Mesenteric fat pad (tissue), 1 donor: Measurements from ENCODE around the gene FEM1B. TPM values are rescaled to one million over a fixed set of nuclear protein-coding genes. Genes with fewer than 3 reads are reported as not detected.

ENCODE experiments used
- DNase-seq: peaks from one replicate; pipeline ENCODE4 v3.0.0-alpha.2; 2020; ENCODE audit warnings: low spot score
- total RNA-seq: library from RNA; stranded (reverse); fragmentation: NEBNext Ultra II Directional; extraction: Animal tissue kit (Norgen Biotek cat#: 25700); gene quantifications from one replicate; pipeline ENCODE4 v1.2.1, GENCODE V29; 2021
- donor health status: DM: yes; HTN: yes; CAD: no.

Gene FEM1B
- total RNA-seq, 1 donor from 2014 or later: 48.7 TPM

- no peak for DNase-seq
These were observed 27.9 kb downstream of the FEM1B start for GRCh38 chr15:68305420-68305871.

DNA sequence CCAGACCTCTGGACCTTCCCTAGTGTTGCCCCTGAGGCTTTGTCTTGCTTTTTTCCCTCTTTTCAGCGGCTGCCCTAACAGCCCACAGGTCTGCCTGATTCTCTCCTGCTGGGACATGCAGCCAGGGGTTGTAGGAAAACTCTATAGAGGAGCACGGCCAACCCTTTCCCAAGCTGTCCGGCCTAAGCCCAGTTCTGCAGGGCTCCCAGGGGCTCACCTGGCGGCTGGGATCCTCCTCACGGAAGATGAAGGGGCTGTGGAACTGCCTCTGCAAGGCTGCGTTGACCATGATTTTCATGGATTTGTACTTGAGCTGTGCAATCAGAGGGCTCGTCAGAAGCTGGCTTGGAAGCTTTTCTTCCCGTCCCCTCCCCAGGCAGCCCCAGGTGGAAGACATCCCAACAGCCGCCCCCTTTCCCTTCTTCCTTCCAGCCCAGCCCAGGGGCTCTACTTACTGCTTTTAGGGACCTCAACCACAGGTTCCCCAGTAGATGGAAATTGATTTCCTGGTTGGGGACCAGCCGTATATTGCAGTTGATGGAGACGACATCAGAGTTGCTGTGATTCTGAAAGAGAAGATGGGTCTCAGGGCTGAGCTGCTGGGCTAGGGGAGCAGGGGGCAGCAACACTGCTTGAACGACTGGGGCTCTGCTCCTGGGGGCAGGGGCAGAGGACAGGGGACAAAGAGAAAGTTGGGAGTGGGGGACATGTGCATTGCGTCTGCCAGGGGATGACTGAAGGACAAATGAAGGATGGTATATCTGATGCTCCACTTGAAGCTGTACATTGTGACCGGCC lies 29.8 kb downstream of the FEM1B start:
- DNase-seq: no peak

GRCh38 chr15:68309024-68309423 lies 31.5 kb downstream of the FEM1B start:
- no peak for DNase-seq

- peak; percentile 73 for DNase-seq
These were observed 32.7 kb downstream of the FEM1B start for GRCh38 chr15:68310178-68310803.

GRCh38 chr15:68310804-68311463 lies 33.4 kb downstream of the FEM1B start:
- peak; percentile 78 for DNase-seq

GRCh38 chr15:68311464-68311835 lies 33.9 kb downstream of the FEM1B start:
- peak; percentile 28 for DNase-seq

DNA sequence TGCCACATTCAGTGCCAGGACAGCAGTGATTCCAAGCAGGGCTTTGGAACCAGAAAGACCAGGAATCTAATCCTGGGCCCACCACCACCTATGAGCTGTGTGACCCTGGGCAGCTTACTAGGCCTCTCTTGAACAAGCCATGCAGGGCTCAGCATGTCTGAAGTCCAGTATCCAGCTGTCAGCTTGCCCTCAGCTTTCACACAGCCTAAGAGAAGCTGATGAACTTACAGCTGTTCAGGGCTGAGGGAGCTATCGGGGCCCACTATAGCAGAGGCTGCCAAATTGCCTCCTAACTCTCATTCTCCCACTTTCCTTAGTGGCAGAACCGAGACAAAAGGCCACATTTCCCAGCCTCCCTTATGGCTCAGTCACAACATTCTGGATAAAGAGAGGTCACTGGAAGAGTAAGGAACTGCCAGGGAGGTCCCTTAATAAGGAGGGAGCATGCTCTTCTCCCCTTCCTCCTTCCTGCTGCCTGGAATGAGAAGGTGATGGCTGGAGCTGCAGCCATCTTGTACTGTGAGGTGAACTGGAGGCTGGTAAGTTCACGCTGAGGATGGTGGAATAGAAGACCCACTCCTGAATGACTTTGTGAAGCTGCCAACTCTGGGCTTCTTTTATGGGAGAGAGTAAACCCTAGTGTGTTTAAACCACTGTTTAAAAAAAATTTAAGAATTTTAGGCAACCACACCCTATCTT lies 34.5 kb downstream of the FEM1B start:
- DNase-seq: peak; percentile 73

- peak; percentile 80 for DNase-seq
These were observed 35.2 kb downstream of the FEM1B start for GRCh38 chr15:68312701-68313204.

- DNase-seq: peak; percentile 78
These were observed 36.2 kb downstream of the FEM1B start for GRCh38 chr15:68313501-68314410.

DNA sequence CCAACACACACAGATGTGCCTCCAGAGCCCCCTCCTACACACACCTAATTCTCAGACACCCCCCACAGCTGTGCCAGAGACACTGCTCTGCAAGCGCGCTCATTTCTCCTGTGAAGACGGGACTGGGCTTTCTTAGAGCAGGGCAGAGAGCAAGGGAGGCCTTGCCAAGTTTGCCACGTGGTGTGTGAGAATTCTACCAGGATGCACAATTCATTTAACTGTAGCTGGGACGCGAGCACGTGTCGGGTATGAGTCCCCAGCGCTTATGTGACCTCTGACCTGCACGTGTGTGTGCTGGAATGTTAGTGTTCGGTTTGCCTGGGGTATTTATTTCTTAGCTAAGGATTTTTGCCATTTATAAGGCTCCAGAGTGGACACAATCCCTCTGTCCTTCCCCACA lies 37.0 kb downstream of the FEM1B start:
- DNase-seq: peak; percentile 85

DNA sequence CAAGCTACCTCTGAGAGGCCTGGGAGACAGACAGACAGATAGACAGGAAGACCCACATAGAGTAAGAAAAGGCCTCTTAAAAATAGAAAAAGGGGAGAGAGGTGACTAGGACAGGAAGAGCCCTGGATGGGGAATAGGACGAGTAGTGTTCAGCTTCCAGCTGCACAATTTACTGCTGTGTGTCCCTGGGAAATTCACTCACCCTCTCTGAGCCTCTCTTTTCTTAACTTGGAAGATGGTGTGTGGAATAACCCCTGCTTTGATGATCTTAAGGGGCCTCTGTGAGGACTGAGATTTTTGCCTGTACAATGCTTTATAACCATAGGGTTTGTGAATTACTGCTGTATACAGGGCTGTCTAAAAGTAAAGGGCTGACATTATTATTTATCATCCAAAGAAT lies 37.5 kb downstream of the FEM1B start:
- DNase-seq: no peak

- DNase-seq: peak; percentile 88
These were observed 38.0 kb downstream of the FEM1B start for GRCh38 chr15:68315495-68316031.

- DNase-seq: peak; percentile 89
These were observed 38.7 kb downstream of the FEM1B start for GRCh38 chr15:68316061-68316804.

GRCh38 chr15:68317281-68318007 lies 39.9 kb downstream of the FEM1B start:
- DNase-seq: peak; percentile 77

GRCh38 chr15:68318008-68318835 lies 40.7 kb downstream of the FEM1B start:
- peak; percentile 87 for DNase-seq

DNA sequence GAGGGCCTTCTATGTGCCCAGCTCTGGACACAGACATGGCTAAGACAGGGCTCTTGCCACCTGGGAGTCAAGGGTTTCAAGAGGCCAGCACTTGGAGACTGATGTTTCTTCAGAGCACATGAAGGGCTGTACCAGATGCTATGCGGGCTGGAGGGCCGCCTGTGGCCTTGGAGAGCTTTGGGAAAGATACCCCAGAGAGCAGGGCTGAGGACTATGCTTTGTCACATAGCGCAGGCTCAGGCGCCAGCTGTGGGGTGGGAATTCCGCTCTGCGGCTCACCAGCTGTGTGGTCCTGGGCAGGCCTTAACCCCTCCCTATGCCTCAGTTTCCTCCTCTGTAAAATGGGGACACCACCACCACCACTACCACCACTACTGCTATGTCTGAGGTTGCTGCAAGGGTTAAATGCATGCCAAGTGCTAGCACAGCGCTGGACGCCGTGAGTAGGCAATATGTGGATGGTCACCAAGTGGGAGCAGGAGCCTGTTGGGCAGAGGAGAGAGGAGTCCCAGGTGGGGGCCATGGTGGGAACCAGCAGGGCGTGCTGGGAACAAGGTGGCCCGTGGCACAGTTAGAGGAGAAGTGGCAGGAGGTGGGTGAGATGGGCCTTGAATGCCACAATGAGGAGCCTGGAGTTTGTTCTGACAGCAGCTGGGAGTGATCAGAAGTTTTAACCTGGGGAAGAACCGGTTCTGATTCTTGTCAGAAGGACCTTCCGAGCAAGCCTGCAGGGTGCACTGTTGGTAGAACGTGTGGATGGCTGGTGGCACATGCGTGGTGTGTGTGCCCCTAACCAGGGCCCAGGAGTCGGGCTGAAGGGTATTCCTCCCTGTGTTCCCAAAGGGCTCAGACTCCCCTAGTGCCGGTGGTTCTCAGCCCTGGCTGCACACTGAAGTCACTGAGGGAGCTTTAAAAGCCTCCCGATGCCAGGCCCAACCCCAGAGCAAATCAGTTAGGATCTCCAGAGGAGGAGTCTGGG lies 41.7 kb downstream of the FEM1B start:
- DNase-seq: peak; percentile 69
